GM19193 (cell line): ENCODE data around the gene PRICKLE4.

Source experiments
- POLR2A ChIP-seq: IDR thresholded peaks from 4 replicates; pipeline ENCODE4 v1.6.1; 2011; ENCODE audit not compliant: insufficient read depth, insufficient read length; ENCODE audit errors: extremely low read depth

The PRICKLE4 gene

GRCh38 chr6:41780551-41781365 is at the start of gene PRICKLE4:
Gene PRICKLE4 (plus strand): TSS chr6:41780782. CDS start chr6:41783474, 2,692 bp downstream.
- no peak for TF ChIP-seq POLR2A

- TF ChIP-seq POLR2A, result no peak
Measured at GRCh38 chr6:41731561-41732086, 49.0 kb upstream of the PRICKLE4 start.

- no peak for TF ChIP-seq POLR2A
Measured at GRCh38 chr6:41732149-41732548, 48.4 kb upstream of the PRICKLE4 start.

- TF ChIP-seq POLR2A, result peak; percentile 58
Measured at GRCh38 chr6:41732591-41733359, 47.8 kb upstream of the PRICKLE4 start.

- TF ChIP-seq POLR2A, result no peak
Measured at GRCh38 chr6:41733360-41733706, 47.2 kb upstream of the PRICKLE4 start.

- TF ChIP-seq POLR2A, result peak; percentile 71
Measured at GRCh38 chr6:41733707-41734665, 46.6 kb upstream of the PRICKLE4 start.

- peak; percentile 36 for TF ChIP-seq POLR2A
Measured at GRCh38 chr6:41734666-41735426, 45.7 kb upstream of the PRICKLE4 start.

- TF ChIP-seq POLR2A, result no peak
Measured at GRCh38 chr6:41735427-41736185, 45.0 kb upstream of the PRICKLE4 start, which contains the start of gene TFEB. Gene TFEB (minus strand): TSS chr6:41735608. CDS start chr6:41691213, 44,395 bp downstream.

GRCh38 chr6:41736186-41736733 is 44.3 kb upstream of the PRICKLE4 start:
- no peak for TF ChIP-seq POLR2A

- no peak for TF ChIP-seq POLR2A
Measured at GRCh38 chr6:41736800-41737555, 43.6 kb upstream of the PRICKLE4 start.

- TF ChIP-seq POLR2A, result no peak
Measured at GRCh38 chr6:41737591-41738130, 42.9 kb upstream of the PRICKLE4 start.

- no peak for TF ChIP-seq POLR2A
Measured at GRCh38 chr6:41739041-41739440, 41.5 kb upstream of the PRICKLE4 start.
